Measurements from ENCODE around the gene SMIM14.
A peak's percentile ranks its signal among the peaks of the same experiment; 100 is the strongest.
"Not testable (repeated sequence)": the region's sequence is repeated elsewhere in the genome, so short reads cannot be mapped to it uniquely, and the experiment has no call there.

Gene SMIM14

DNA sequence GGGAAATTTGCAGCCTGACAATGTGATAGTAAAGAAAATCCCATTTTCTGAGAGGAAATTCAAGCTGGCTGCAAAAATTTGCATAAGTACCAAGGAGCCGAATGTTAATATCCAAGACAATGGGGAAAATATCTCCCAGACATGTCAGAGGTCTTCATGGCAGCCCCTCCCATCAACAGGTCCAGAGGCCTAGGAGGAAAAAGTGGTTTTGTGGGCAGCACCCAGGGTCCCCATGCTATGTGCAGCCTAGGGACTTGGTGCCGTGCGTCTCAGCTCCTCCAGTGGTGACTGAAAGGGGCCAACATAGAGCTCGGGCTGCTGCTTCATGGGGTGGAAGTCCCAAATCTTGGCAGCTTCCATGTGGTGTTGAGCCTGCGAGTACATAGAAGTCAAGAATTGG lies 105.1 kb downstream of the SMIM14 start:
- DNase-seq (ENCODE audit: low read depth in 1 of 2, low spot score in 1 of 2) = no peak

GRCh38 chr4:39532237-39532636 lies 106.4 kb downstream of the SMIM14 start:
- DNase-seq (ENCODE audit: low read depth in 1 of 2, low spot score in 1 of 2) = not testable (repeated sequence)

DNA sequence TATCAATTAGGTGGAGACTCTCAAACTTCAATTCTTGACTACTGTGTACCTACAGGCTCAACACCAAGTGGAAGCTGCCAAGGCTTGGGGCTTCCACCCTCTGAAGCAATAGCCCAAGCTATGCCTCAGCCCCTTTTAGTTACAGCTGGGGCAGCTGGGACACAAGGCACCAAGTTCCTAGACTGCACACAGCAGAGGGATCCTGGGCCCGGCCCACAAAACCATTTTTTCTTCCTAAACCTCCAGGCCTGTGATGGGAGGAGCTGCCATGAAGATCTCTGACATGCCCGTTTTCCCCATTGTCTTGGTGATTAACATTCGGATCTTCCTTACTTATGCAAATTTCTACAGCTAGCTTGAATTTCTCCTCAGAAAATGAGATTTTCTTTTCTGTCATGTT lies 108.0 kb downstream of the SMIM14 start:
- DNase-seq (ENCODE audit: low read depth in 1 of 2, low spot score in 1 of 2) = no peak

DNA sequence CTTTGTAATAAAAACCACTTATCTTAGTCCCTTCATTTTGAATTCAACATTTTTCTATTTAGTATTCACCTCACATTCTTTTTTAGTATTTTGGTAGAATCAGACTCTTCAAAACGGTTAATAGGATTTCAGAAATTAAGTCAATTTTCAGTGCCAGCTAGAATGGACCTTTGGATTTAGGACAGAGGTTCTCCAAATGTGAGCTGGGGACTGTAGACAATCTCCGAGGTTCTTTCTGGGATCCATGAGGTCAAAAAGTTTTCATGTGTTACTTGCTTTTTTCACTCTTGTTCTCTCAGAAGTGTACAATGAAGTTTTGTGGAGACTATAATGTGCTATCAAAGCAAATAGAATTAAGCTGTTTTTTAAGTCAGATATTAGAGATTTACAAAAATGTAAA lies 109.1 kb downstream of the SMIM14 start:
- no peak for DNase-seq (ENCODE audit: low read depth in 1 of 2, low spot score in 1 of 2)

- no peak for DNase-seq (ENCODE audit: low read depth in 1 of 2, low spot score in 1 of 2)
Measured at GRCh38 chr4:39528061-39528465, 110.6 kb downstream of the SMIM14 start.

GRCh38 chr4:39527296-39528060 lies 111.2 kb downstream of the SMIM14 start, which contains the start of gene UGDH:
UGDH (minus strand) TSS chr4:39527439; CDS start chr4:39521512, 5,927 bp downstream.
- DNase-seq (ENCODE audit: low read depth in 1 of 2, low spot score in 1 of 2) = peak; percentile 79 to 83

GRCh38 chr4:39526765-39527295 lies 111.8 kb downstream of the SMIM14 start:
- peak; percentile 13 to 16 for DNase-seq (ENCODE audit: low read depth in 1 of 2, low spot score in 1 of 2)

DNA sequence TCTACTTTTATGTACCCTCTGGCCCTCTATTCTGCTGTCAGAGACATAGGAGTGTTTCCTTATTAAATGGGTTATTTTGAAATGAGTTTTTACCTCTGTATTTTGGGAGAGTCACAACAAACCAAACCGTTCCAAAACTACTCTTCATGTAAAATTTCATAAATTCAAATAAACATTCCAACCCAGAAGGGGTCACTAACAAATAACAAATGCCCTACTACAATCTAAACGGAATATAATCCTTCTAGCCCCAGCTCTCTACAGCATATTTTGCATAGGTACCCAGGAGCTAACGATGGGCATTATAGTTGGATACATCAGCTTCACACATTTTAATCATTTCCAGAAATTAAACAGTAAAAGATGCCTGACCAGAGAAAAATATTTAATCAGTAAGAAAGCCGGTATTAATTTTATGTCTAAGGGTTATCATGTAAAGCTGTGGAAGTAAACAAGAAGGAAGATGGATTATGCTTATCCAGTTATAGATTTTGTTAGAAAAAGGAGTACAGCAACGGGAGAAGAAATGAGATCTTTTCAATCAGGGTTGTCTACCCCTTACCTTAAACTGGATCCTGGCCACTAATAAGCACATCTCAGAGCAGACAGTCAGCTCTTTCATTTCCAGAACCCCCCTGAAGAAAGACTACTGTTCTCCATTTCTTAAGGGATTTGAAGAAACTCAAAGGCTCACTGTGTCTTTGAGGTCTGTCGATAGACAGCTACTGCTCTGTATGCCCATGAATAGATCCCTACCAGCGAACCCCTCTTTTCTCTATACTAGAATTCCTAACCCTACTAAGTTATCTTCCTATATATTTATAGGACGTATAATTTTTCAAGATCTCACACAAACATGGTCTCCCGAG lies 112.6 kb downstream of the SMIM14 start:
- DNase-seq (ENCODE audit: low read depth in 1 of 2, low spot score in 1 of 2) = no peak

DNA sequence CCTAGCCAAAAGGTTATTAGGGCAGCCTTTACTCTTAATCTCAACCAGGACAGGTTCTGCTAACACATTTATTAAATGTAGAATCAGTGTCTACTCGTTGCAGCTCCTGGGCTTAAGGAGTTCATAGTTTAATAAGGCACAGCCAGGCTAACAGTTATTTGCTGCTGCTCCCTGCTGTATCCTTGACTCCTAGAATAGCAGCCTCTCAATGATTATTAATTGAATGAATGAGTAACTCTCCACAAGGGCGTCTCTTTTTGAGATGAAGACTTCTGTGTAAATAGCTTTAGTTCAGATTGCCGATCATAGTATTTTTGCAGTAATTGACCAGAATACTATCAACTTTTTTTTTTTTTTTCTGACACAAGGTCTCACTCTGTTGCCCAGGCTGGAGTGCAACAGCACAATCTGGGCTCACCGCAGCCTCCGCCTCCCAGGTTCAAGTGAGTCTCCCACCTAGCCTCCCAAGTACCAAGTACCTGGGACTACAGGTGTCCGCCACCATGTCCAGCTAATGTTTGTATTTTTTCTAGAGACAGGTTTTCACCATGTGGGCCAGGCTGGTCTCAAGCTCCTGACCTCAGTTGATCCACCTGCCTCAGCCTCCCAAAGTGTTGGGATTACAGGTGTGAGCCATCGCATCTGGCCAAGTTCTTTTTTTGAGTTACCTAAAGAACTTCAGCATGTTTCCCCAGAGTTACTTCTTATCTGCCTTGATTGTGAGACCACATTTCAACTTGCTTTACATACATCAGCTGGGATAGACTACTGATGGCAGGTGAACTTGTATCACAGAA lies 114.3 kb downstream of the SMIM14 start:
- DNase-seq (ENCODE audit: low read depth in 1 of 2, low spot score in 1 of 2) = no peak

DNA sequence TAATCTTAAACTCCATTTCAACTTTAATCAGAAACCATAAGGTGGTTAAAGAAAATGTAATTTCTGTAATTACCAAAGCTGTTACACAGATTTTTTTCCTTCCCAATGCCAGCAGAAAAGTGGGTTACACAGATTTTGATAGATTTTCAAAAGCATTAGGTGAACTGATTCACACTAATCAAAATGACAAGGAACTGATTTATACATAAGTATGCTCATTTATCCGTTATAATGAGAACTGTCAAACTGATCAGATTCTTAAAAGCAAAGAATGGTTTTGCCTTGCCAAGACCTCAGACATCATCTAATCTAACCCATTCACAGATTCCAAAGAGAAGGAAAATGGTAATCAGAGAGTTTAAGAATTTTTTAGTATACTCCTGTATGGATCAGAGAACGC lies 116.6 kb downstream of the SMIM14 start:
- no peak for DNase-seq (ENCODE audit: low read depth in 1 of 2, low spot score in 1 of 2)

- no peak for DNase-seq (ENCODE audit: low read depth in 1 of 2, low spot score in 1 of 2)
Measured at GRCh38 chr4:39521253-39521919, 117.3 kb downstream of the SMIM14 start.

GRCh38 chr4:39518484-39518883 lies 120.2 kb downstream of the SMIM14 start:
- no peak for DNase-seq (ENCODE audit: low read depth in 1 of 2, low spot score in 1 of 2)

GRCh38 chr4:39516407-39516966 lies 122.2 kb downstream of the SMIM14 start:
- DNase-seq (ENCODE audit: low read depth in 1 of 2, low spot score in 1 of 2) = no peak

- not testable (repeated sequence) for DNase-seq (ENCODE audit: low read depth in 1 of 2, low spot score in 1 of 2)
Measured at GRCh38 chr4:39515669-39516401, 122.8 kb downstream of the SMIM14 start.

- no peak for DNase-seq (ENCODE audit: low read depth in 1 of 2, low spot score in 1 of 2)
Measured at GRCh38 chr4:39514888-39515401, 123.7 kb downstream of the SMIM14 start.

DNA sequence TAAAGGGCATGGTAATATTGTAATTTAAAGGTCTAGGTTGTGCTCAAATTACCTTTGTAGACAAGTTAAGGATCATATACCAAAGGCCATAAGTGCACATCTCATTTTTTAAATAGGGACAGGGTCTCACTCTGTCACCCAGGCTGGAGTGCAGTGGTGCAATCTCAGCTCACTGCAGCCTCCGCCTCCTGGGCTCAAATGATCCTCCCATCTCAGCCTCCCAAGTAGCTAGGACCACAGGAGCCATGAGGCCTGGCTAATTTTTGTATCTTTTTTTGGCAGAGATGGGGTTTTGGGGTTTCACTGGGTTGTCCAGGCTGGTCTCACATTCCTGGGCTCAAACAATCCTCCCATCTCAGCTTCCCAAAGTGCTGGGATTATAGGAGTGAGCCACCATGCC lies 124.4 kb downstream of the SMIM14 start:
- DNase-seq (ENCODE audit: low read depth in 1 of 2, low spot score in 1 of 2) = not testable (repeated sequence)

DNA sequence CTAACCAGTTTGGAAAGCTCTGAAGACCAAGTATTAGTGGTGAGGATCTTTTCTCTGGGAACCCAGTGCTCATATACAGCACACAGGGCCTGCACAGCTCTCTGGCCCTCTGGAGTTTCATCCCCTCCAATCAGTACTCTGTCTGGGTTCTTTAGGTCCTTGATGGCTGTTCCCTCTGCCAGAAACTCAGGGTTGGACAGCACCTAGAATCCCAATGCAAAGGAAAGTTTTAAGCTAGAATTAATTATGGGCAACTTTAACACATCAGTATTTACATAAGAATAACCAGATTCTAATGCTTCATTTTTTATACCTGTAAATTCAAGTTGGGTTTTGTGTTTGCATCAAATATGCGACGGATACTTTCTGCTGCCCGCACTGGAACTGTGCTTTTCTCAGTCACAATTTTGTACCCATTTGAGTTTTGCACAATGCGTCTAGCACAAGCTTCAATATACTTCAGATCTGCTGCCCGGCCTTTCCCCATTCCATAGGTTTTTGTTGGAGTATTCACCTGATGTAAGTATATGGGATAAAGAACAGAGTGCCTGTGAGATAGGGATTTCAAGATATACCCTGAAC lies 128.2 kb downstream of the SMIM14 start:
- DNase-seq (ENCODE audit: low read depth in 1 of 2, low spot score in 1 of 2) = no peak

DNA sequence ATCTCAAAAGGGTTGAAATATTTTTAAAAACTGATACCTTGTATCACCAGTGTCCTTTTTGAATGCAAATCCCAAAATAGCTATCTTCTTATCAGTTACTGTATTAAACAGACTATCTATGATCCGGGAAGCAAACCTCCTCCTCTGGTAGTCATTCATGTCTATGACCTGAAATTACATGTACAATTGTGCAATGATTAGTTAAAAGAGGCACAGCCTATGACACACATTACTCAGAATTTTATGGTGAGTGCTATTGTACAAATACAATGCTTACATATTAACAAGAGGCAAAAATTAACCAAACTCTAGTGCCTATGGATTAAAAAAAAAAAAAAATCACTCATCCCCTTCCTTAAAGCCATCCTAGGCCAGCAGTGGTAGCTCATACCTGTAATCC lies 133.1 kb downstream of the SMIM14 start:
- DNase-seq (ENCODE audit: low read depth in 1 of 2, low spot score in 1 of 2) = no peak

DNA sequence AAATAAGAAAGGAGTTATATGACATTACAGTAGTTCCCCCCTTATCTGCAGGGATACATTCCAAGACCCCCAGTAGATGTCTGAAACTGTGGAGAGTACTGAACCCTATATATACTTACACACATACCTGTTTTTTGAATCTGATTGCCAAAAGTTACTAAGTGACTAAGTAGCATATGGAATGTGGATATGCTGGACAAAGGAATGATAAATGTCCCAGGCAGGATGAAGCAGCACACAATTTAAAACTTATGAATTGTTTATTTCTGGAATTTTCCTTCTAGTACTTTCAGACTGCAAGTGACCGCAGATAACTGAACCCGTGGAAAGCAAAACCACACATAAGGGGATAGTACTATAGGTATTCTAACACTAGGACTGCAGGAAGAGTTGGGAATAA lies 134.1 kb downstream of the SMIM14 start:
- no peak for DNase-seq (ENCODE audit: low read depth in 1 of 2, low spot score in 1 of 2)

Measured in activated CD4-positive, alpha-beta T cell treated with anti-CD3 and anti-CD28 coated beads, Interleukin-2, amount 50 U/mL, for 24 hours (primary cell).